OCI-LY3 (cell line): ENCODE results near the gene SP5.

Source experiments
- H2AFZ ChIP-seq: fragments of 200-600, 300-600 bp; shearing (Covaris generic); 2 replicates; pipeline ENCODE4 v1.6.0; 2014; ENCODE audit warnings: antibody characterized with exemption, low read depth, low read length
- H3K27ac ChIP-seq: fragments of 200-600, 300-600 bp; sonication (generic); 2 replicates; pipeline ENCODE4 v1.5.1; 2014; ENCODE audit warnings: mild to moderate bottlenecking, low read length, moderate library complexity, mixed read lengths
- H3K27me3 ChIP-seq: fragments of 200-600, 300-600 bp; sonication (generic); 2 replicates; pipeline ENCODE4 v1.6.1; 2014; ENCODE audit warnings: low read depth, low read length, mixed read lengths
- H3K36me3 ChIP-seq: fragments of 200-600, 300-600 bp; sonication (generic); replicated peaks from 2 replicates; pipeline ENCODE3; 2014; ENCODE audit warnings: low read depth, low read length, mixed read lengths
- H3K4me1 ChIP-seq: fragments of 300-600, 200-600 bp; sonication (generic); 2 replicates; pipeline ENCODE4 v1.6.1; 2014; ENCODE audit warnings: low read length, mixed read lengths
- H3K4me2 ChIP-seq: fragments of 200-600, 300-600 bp; sonication (generic); 2 replicates; pipeline ENCODE4 v1.6.1; 2014; ENCODE audit warnings: low read length, mixed read lengths
- H3K4me3 ChIP-seq: fragments of 300-600, 200-600 bp; sonication (generic); 2 replicates; pipeline ENCODE4 v1.5.1; 2014; ENCODE audit warnings: antibody characterized with exemption, mild to moderate bottlenecking, low read length, moderate library complexity
- H3K79me2 ChIP-seq: fragments of 300-600, 200-600 bp; shearing (Covaris generic); 2 replicates; pipeline ENCODE4 v1.6.1; 2014; ENCODE audit warnings: mild to moderate bottlenecking, low read length, mixed read lengths
- H3K9ac ChIP-seq: fragments of 300-600, 200-600 bp; shearing (Covaris generic); 2 replicates; pipeline ENCODE4 v1.6.0; 2014; ENCODE audit warnings: mild to moderate bottlenecking, low read length, moderate library complexity
- H3K9me3 ChIP-seq: fragments of 200-600, 300-600 bp; shearing (Covaris generic); 2 replicates; pipeline ENCODE4 v1.6.1; 2014; ENCODE audit warnings: low read length, mixed read lengths; ENCODE audit not compliant: insufficient read depth
- H4K20me1 ChIP-seq: fragments of 200-600, 300-600 bp; sonication (generic); 2 replicates; pipeline ENCODE4 v1.6.1; 2016; ENCODE audit warnings: low read length, mixed read lengths; ENCODE audit not compliant: insufficient read depth
- CTCF ChIP-seq: fragments of 200-600, 300-600 bp; sonication (generic); IDR thresholded peaks from 2 replicates; pipeline ENCODE4 v1.5.1; 2014; ENCODE audit warnings: antibody characterized with exemption, low read length, low read depth
- EZH2phosphoT487 ChIP-seq: fragments of 200-600 bp; shearing (Covaris generic); IDR thresholded peaks from 2 replicates; pipeline ENCODE4 v1.6.1; 2018; ENCODE audit warnings: antibody characterized with exemption, mixed run types, low read depth

The SP5 gene

GRCh38 chr2:170716851-170717598 is 1.9 kb downstream of the SP5 start:
- no peak overlapping the region for H3K27ac ChIP-seq
- no peak overlapping the region for H3K9ac ChIP-seq
- H3K4me3 ChIP-seq = no peak overlapping the region
- H3K9me3 ChIP-seq = no peaks in the 10 kb centered on the region
- H4K20me1 ChIP-seq = no peaks in the 10 kb centered on the region
- H2AFZ ChIP-seq = no peak overlapping the region
- H3K36me3 ChIP-seq = no peaks in the 10 kb centered on the region
- H3K79me2 ChIP-seq = no peaks in the 10 kb centered on the region
- no peak for TF ChIP-seq EZH2phosphoT487
- no peak for TF ChIP-seq CTCF
- peaks cover 8% of the 10 kb centered on the region; the same call in 1 of the 2 replicates for H3K27me3 ChIP-seq
- no peaks in the 10 kb centered on the region for H3K4me1 ChIP-seq
- H3K4me2 ChIP-seq = no peak overlapping the region

GRCh38 chr2:170717599-170717963 is 2.4 kb downstream of the SP5 start:
- H3K27me3 ChIP-seq = peaks cover 8% of the 10 kb centered on the region; the same call in 1 of the 2 replicates
- no peaks in the 10 kb centered on the region for H3K36me3 ChIP-seq
- H3K9me3 ChIP-seq = no peaks in the 10 kb centered on the region
- TF ChIP-seq EZH2phosphoT487 (no peak), CTCF (no peak)
- no peaks in the 10 kb centered on the region for H3K4me1 ChIP-seq
- H3K9ac ChIP-seq = no peak overlapping the region
- no peak overlapping the region for H2AFZ ChIP-seq
- H4K20me1 ChIP-seq = no peaks in the 10 kb centered on the region
- no peak overlapping the region for H3K4me2 ChIP-seq
- no peaks in the 10 kb centered on the region for H3K79me2 ChIP-seq
- H3K27ac ChIP-seq = no peak overlapping the region
- H3K4me3 ChIP-seq = no peak overlapping the region

- no peak overlapping the region for H3K9ac ChIP-seq
- no peaks in the 10 kb centered on the region for H3K9me3 ChIP-seq
- H3K36me3 ChIP-seq = no peaks in the 10 kb centered on the region
- H3K27me3 ChIP-seq = peaks cover 8% of the 10 kb centered on the region; the same call in 1 of the 2 replicates
- H2AFZ ChIP-seq = no peak overlapping the region
- H3K4me1 ChIP-seq = no peaks in the 10 kb centered on the region
- no peaks in the 10 kb centered on the region for H3K79me2 ChIP-seq
- no peak overlapping the region for H3K4me2 ChIP-seq
- no peaks in the 10 kb centered on the region for H4K20me1 ChIP-seq
- TF ChIP-seq EZH2phosphoT487 (no peak), CTCF (no peak)
- no peak overlapping the region for H3K4me3 ChIP-seq
- no peak overlapping the region for H3K27ac ChIP-seq
These were observed 3.0 kb downstream of the SP5 start for GRCh38 chr2:170717991-170718589.

- TF ChIP-seq CTCF = no peak
- TF ChIP-seq EZH2phosphoT487 = no peak
- Histone ChIP-seq H4K20me1 (no peaks in the 10 kb centered on the region), H3K9ac (no peak overlapping the region), H3K27me3 (peaks cover 8% of the 10 kb centered on the region; the same call in 1 of the 2 replicates), H3K4me2 (no peak overlapping the region), H3K36me3 (no peaks in the 10 kb centered on the region), H3K9me3 (no peaks in the 10 kb centered on the region), H3K4me1 (no peaks in the 10 kb centered on the region), H3K4me3 (no peak overlapping the region), H3K27ac (no peak overlapping the region), H2AFZ (no peak overlapping the region), H3K79me2 (no peaks in the 10 kb centered on the region)
These were observed 4.7 kb downstream of the SP5 start for GRCh38 chr2:170719810-170720209.
